Measurements from ENCODE around the gene SLC25A39. TPM values are rescaled to one million over a fixed set of nuclear protein-coding genes. Genes with fewer than 3 reads are reported as not detected.
"Not testable (repeated sequence)": the region's sequence is repeated elsewhere in the genome, so short reads cannot be mapped to it uniquely, and the experiment has no call there.

SLC25A39 gene
- total RNA-seq, result 54.0 and 98.0 TPM in 2 replicates

- peak; percentile 85 to 95 for DNase-seq (ENCODE audit: low read depth in 2 of 2)
These were observed at the start of gene SLC25A39 for GRCh38 chr17:44324571-44325275. Gene SLC25A39 (minus strand): TSS chr17:44324823. CDS start chr17:44323562, 1,261 bp downstream.

- DNase-seq (ENCODE audit: low read depth in 2 of 2), result no peak
These were observed 47.4 kb upstream of the SLC25A39 start for GRCh38 chr17:44372036-44372435.

- DNase-seq (ENCODE audit: low read depth in 2 of 2), result not testable (repeated sequence)
These were observed 44.9 kb upstream of the SLC25A39 start for GRCh38 chr17:44369414-44370023.

GRCh38 chr17:44368391-44369243 is 44.0 kb upstream of the SLC25A39 start:
- DNase-seq (ENCODE audit: low read depth in 2 of 2), result not testable (repeated sequence)

GRCh38 chr17:44367231-44367979 is 42.8 kb upstream of the SLC25A39 start:
- no peak for DNase-seq (ENCODE audit: low read depth in 2 of 2)

- DNase-seq (ENCODE audit: low read depth in 2 of 2), result not testable (repeated sequence)
These were observed 40.4 kb upstream of the SLC25A39 start for GRCh38 chr17:44365051-44365450.

- DNase-seq (ENCODE audit: low read depth in 2 of 2), result peak in 1 of 2 donors; percentile 62
These were observed 39.1 kb upstream of the SLC25A39 start, which contains the start of gene FAM171A2 for GRCh38 chr17:44363613-44364159. Gene FAM171A2 (minus strand): TSS chr17:44363853. CDS start chr17:44363714, 139 bp downstream.

- DNase-seq (ENCODE audit: low read depth in 2 of 2), result peak in 1 of 2 donors; percentile 8
These were observed 38.5 kb upstream of the SLC25A39 start for GRCh38 chr17:44362949-44363612.

GRCh38 chr17:44362459-44362948 is 37.9 kb upstream of the SLC25A39 start:
- DNase-seq (ENCODE audit: low read depth in 2 of 2), result no peak

- no peak for DNase-seq (ENCODE audit: low read depth in 2 of 2)
These were observed 37.0 kb upstream of the SLC25A39 start for GRCh38 chr17:44361292-44362260.

GRCh38 chr17:44360826-44361225 is 36.2 kb upstream of the SLC25A39 start:
- DNase-seq (ENCODE audit: low read depth in 2 of 2), result no peak

- no peak for DNase-seq (ENCODE audit: low read depth in 2 of 2)
These were observed 35.5 kb upstream of the SLC25A39 start for GRCh38 chr17:44360144-44360533.

- DNase-seq (ENCODE audit: low read depth in 2 of 2), result no peak
These were observed 35.0 kb upstream of the SLC25A39 start for GRCh38 chr17:44359458-44360143.

GRCh38 chr17:44359006-44359405 is 34.4 kb upstream of the SLC25A39 start:
- DNase-seq (ENCODE audit: low read depth in 2 of 2), result no peak

- DNase-seq (ENCODE audit: low read depth in 2 of 2), result no peak
These were observed 33.4 kb upstream of the SLC25A39 start for GRCh38 chr17:44358066-44358465.

- DNase-seq (ENCODE audit: low read depth in 2 of 2), result no peak
These were observed 31.6 kb upstream of the SLC25A39 start for GRCh38 chr17:44356241-44356640.

- no peak for DNase-seq (ENCODE audit: low read depth in 2 of 2)
These were observed 31.0 kb upstream of the SLC25A39 start for GRCh38 chr17:44355642-44356099.
